ENCODE results near the gene RUFY1. TPM values are rescaled to one million over a fixed set of nuclear protein-coding genes. Genes with fewer than 3 reads are reported as not detected.

The RUFY1 gene
- total RNA-seq, 1 experiment from 2014 or later: 41.4 TPM

DNA sequence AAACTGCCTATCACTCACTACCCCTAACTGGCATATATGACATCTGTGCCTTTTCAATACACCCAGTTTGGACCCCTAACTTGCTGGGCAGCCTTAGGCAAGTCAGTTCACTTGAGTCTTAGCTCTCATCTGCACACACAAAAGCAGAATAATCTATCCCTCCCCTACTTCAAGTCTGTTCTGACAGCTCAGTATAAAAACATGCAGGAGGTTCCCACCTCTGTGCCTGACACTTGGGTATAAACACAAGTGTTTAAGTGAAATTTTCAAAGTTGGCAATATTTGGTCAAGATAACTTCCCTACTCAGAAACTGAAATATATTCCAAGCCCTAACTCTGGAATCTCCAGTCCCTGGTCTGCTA lies 60.5 kb downstream of the RUFY1 start:
- H3K27ac ChIP-seq (ENCODE audit: low read depth, low read length, poor library complexity, severe bottlenecking): no peak overlapping the region
- H3K9me3 ChIP-seq (ENCODE audit: low read depth, low read length, poor library complexity, severe bottlenecking): no peaks in the 10 kb centered on the region

GRCh38 chr5:179612577-179613459 lies 62.5 kb downstream of the RUFY1 start:
- intact Hi-C loops (cut with micrococcal nuclease; ENCODE audit: unreplicated experiment): no loop called here
- ChIA-PET POLR2A (ENCODE audit: low non-redundant PET) (interaction anchor here (1.8 kb wide), 1 partner anchor 11 kb away, joined by 15 read pairs; the partner anchor contains the start of gene HNRNPH1), CTCF (interaction anchor here (0.6 kb wide), 1 partner anchor 289 kb away, joined by 4 read pairs; no protein-coding TSS in a partner anchor)
- Histone ChIP-seq H3K27ac (ENCODE audit: low read depth, low read length, poor library complexity, severe bottlenecking) (no peak overlapping the region), H3K4me3 (ENCODE audit: low read depth, low read length, poor library complexity, severe bottlenecking) (no peak overlapping the region), H3K27me3 (replicated peaks; ENCODE audit: insufficient read depth, low read depth, low read length, poor library complexity) (no peaks in the 10 kb centered on the region), H3K36me3 (ENCODE audit: insufficient read depth, low read length, poor library complexity, severe bottlenecking) (peaks cover 89% of the 10 kb centered on the region), H3K4me1 (ENCODE audit: insufficient read depth, low read length, poor library complexity, severe bottlenecking) (peaks cover 13% of the 10 kb centered on the region), H3K9me3 (ENCODE audit: low read depth, low read length, poor library complexity, severe bottlenecking) (no peaks in the 10 kb centered on the region)
- DNase-seq (ENCODE audit: low spot score): no peak
- TF ChIP-seq, protein P1, sequence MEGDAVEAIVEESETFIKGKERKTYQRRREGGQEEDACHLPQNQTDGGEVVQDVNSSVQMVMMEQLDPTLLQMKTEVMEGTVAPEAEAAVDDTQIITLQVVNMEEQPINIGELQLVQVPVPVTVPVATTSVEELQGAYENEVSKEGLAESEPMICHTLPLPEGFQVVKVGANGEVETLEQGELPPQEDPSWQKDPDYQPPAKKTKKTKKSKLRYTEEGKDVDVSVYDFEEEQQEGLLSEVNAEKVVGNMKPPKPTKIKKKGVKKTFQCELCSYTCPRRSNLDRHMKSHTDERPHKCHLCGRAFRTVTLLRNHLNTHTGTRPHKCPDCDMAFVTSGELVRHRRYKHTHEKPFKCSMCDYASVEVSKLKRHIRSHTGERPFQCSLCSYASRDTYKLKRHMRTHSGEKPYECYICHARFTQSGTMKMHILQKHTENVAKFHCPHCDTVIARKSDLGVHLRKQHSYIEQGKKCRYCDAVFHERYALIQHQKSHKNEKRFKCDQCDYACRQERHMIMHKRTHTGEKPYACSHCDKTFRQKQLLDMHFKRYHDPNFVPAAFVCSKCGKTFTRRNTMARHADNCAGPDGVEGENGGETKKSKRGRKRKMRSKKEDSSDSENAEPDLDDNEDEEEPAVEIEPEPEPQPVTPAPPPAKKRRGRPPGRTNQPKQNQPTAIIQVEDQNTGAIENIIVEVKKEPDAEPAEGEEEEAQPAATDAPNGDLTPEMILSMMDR (conservative IDR thresholded peaks at IDR 0.05; ENCODE audit: low read depth, low read length): no peak
- TF ChIP-seq EZH2 (IDR thresholded peaks at IDR 0.05; ENCODE audit: borderline replicate concordance, low read depth, low read length, poor library complexity, severe bottlenecking): no peak
- no TSS peak for BruUV-seq (replicated peaks)

More for the DNA sequence above, 60.5 kb downstream of the RUFY1 start:
- Histone ChIP-seq H3K4me3 (ENCODE audit: low read depth, low read length, poor library complexity, severe bottlenecking) (no peak overlapping the region), H3K27me3 (replicated peaks; ENCODE audit: insufficient read depth, low read depth, low read length, poor library complexity) (no peaks in the 10 kb centered on the region), H3K4me1 (ENCODE audit: insufficient read depth, low read length, poor library complexity, severe bottlenecking) (no peaks in the 10 kb centered on the region), H3K36me3 (ENCODE audit: insufficient read depth, low read length, poor library complexity, severe bottlenecking) (peaks cover 83% of the 10 kb centered on the region)
- intact Hi-C loops (cut with micrococcal nuclease; ENCODE audit: unreplicated experiment): no loop called here
- no peak for TF ChIP-seq EZH2 (IDR thresholded peaks at IDR 0.05; ENCODE audit: borderline replicate concordance, low read depth, low read length, poor library complexity, severe bottlenecking)
- no peak for DNase-seq (ENCODE audit: low spot score)
- ChIA-PET POLR2A (ENCODE audit: low non-redundant PET) (interaction anchor here (0.6 kb wide), 1 partner anchor 21 kb away, joined by 4 read pairs; no protein-coding TSS in a partner anchor), CTCF (no interaction called here)
- no TSS peak for BruUV-seq (replicated peaks)

GRCh38 chr5:179613460-179614071 lies 63.2 kb downstream of the RUFY1 start:
- intact Hi-C loops (cut with micrococcal nuclease; ENCODE audit: unreplicated experiment): no loop called here
- DNase-seq (ENCODE audit: low spot score): no peak
- Histone ChIP-seq H3K4me1 (ENCODE audit: insufficient read depth, low read length, poor library complexity, severe bottlenecking) (peaks cover 20% of the 10 kb centered on the region), H3K9me3 (ENCODE audit: low read depth, low read length, poor library complexity, severe bottlenecking) (no peaks in the 10 kb centered on the region), H3K27me3 (replicated peaks; ENCODE audit: insufficient read depth, low read depth, low read length, poor library complexity) (no peaks in the 10 kb centered on the region), H3K36me3 (ENCODE audit: insufficient read depth, low read length, poor library complexity, severe bottlenecking) (peaks cover 95% of the 10 kb centered on the region), H3K4me3 (ENCODE audit: low read depth, low read length, poor library complexity, severe bottlenecking) (no peak overlapping the region), H3K27ac (ENCODE audit: low read depth, low read length, poor library complexity, severe bottlenecking) (peak overlapping the region; percentile 2)
- CTCF ChIA-PET: no interaction called here
- TF ChIP-seq, protein P1 (conservative IDR thresholded peaks at IDR 0.05; ENCODE audit: low read depth, low read length): no peak
- no peak for TF ChIP-seq EZH2 (IDR thresholded peaks at IDR 0.05; ENCODE audit: borderline replicate concordance, low read depth, low read length, poor library complexity, severe bottlenecking)
- BruUV-seq (replicated peaks): no TSS peak
- POLR2A ChIA-PET (ENCODE audit: low non-redundant PET): interaction anchor here (1.8 kb wide), 1 partner anchor 10 kb away, joined by 15 read pairs; the partner anchor contains the start of gene HNRNPH1

All from A673 (cell line).